Measurements from ENCODE around the gene MYO5B.

Gene MYO5B

DNA sequence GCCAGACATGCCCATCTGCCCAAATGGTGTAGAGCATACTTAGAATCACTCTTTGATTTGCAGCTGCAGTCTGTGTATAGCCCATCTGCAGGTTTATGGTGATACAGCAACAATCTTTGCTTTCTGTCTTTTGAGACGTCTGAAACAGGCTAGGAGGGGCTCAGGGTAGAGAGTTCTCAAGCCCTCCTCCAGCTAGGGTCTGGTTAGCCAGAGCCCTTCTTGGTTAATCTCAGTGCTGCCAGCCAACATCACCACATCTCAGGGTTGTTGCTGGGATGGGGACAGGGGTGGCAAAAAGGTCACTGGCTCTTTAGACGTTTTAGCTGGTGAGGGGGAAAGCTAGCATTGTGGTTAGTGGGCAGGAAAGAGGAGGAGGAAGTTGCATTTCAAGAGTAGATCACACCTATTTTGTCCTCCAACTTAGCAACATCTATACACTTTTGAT lies 245.0 kb downstream of the MYO5B start:
- no peak for DNase-seq (ENCODE audit: low spot score)

GRCh38 chr18:49948975-49949374 lies 246.0 kb downstream of the MYO5B start:
- H3K36me3 ChIP-seq (replicated peaks in 1 of 2; ENCODE audit: control insufficient read depth in 2 of 2, insufficient read depth in 2 of 2, low read length in 2 of 2), result no peaks in the 10 kb centered on the region
- H3K27ac ChIP-seq (replicated peaks; ENCODE audit: low read length), result no peak overlapping the region
- H3K9ac ChIP-seq (ENCODE audit: low read depth, low read length, poor library complexity), result no peak overlapping the region
- H3K4ac ChIP-seq (ENCODE audit: low read length), result no peak overlapping the region
- H3K18ac ChIP-seq (ENCODE audit: low read length), result no peak overlapping the region
- H4K8ac ChIP-seq (ENCODE audit: low read depth, low read length), result no peak overlapping the region
- peaks cover 0 to 4% of the 10 kb centered on the region in 2 donors for H3K4me1 ChIP-seq (ENCODE audit: control insufficient read depth in 2 of 2, insufficient read depth in 1 of 2, low read depth in 1 of 2, low read length in 2 of 2)
- DNase-seq (ENCODE audit: low spot score), result no peak
- H3K4me3 ChIP-seq (ENCODE audit: low read length in 2 of 2), result no peak overlapping the region
- no peak overlapping the region for H2AFZ ChIP-seq (ENCODE audit: low read length)
- no peak overlapping the region for H3K23ac ChIP-seq (ENCODE audit: low read depth, low read length, poor library complexity)
- H2BK120ac ChIP-seq (ENCODE audit: low read depth, low read length), result no peak overlapping the region
- no peak overlapping the region for H2BK12ac ChIP-seq (ENCODE audit: low read length)
- WGBS, 2 donors (ENCODE audit: extremely low coverage in 2 of 2, insufficient read length in 2 of 2, insufficient replicate concordance in 1 of 2), result no CpG with 5 or more reads among the region's 1 CpG
- H2AK5ac ChIP-seq (ENCODE audit: low read depth, low read length), result no peak overlapping the region
- no peak overlapping the region for H4K91ac ChIP-seq (ENCODE audit: low read depth, low read length, poor library complexity)
- H3K27me3 ChIP-seq (ENCODE audit: control insufficient read depth in 3 of 3, insufficient read depth in 3 of 3, low read depth in 1 of 3, low read length in 3 of 3), result peaks cover 0 to 14% (median 0%) of the 10 kb centered on the region in 3 experiments
- H3K9me3 ChIP-seq (replicated peaks in 1 of 2; ENCODE audit: control insufficient read depth in 2 of 2, insufficient read depth in 1 of 2, low read depth in 1 of 2, low read length in 2 of 2), result peaks cover 0 to 3% of the 10 kb centered on the region in 2 donors
- H2BK5ac ChIP-seq (ENCODE audit: low read length), result no peak overlapping the region
- H3K4me2 ChIP-seq (ENCODE audit: insufficient read depth, low read length, poor library complexity, severe bottlenecking), result no peak overlapping the region
- no peak overlapping the region for H3K14ac ChIP-seq (ENCODE audit: low read length)
- no peak overlapping the region for H2BK15ac ChIP-seq (ENCODE audit: low read length)
- H3K79me1 ChIP-seq (ENCODE audit: low read depth, low read length), result no peaks in the 10 kb centered on the region

More for the DNA sequence above, 245.0 kb downstream of the MYO5B start:
- no peaks in the 10 kb centered on the region for H3K36me3 ChIP-seq (replicated peaks in 1 of 2; ENCODE audit: control insufficient read depth in 2 of 2, insufficient read depth in 2 of 2, low read length in 2 of 2)
- H3K27me3 ChIP-seq (ENCODE audit: control insufficient read depth in 3 of 3, insufficient read depth in 3 of 3, low read depth in 1 of 3, low read length in 3 of 3), result peaks cover 0 to 14% (median 0%) of the 10 kb centered on the region in 3 experiments
- H2BK120ac ChIP-seq (ENCODE audit: low read depth, low read length), result no peak overlapping the region
- H2AFZ ChIP-seq (ENCODE audit: low read length), result no peak overlapping the region
- H3K4ac ChIP-seq (ENCODE audit: low read length), result no peak overlapping the region
- no peaks in the 10 kb centered on the region for H3K79me1 ChIP-seq (ENCODE audit: low read depth, low read length)
- H2AK5ac ChIP-seq (ENCODE audit: low read depth, low read length), result no peak overlapping the region
- H3K9ac ChIP-seq (ENCODE audit: low read depth, low read length, poor library complexity), result no peak overlapping the region
- H3K4me1 ChIP-seq (ENCODE audit: control insufficient read depth in 2 of 2, insufficient read depth in 1 of 2, low read depth in 1 of 2, low read length in 2 of 2), result peaks cover 0 to 4% of the 10 kb centered on the region in 2 donors
- H4K91ac ChIP-seq (ENCODE audit: low read depth, low read length, poor library complexity), result no peak overlapping the region
- no peak overlapping the region for H3K18ac ChIP-seq (ENCODE audit: low read length)
- no peak overlapping the region for H3K4me2 ChIP-seq (ENCODE audit: insufficient read depth, low read length, poor library complexity, severe bottlenecking)
- no peak overlapping the region for H3K14ac ChIP-seq (ENCODE audit: low read length)
- no peak overlapping the region for H4K8ac ChIP-seq (ENCODE audit: low read depth, low read length)
- no CpG with 5 or more reads among the region's 2 CpGs for WGBS, 2 donors (ENCODE audit: extremely low coverage in 2 of 2, insufficient read length in 2 of 2, insufficient replicate concordance in 1 of 2)
- H2BK5ac ChIP-seq (ENCODE audit: low read length), result no peak overlapping the region
- peaks cover 0 to 3% of the 10 kb centered on the region in 2 donors for H3K9me3 ChIP-seq (replicated peaks in 1 of 2; ENCODE audit: control insufficient read depth in 2 of 2, insufficient read depth in 1 of 2, low read depth in 1 of 2, low read length in 2 of 2)
- no peak overlapping the region for H3K23ac ChIP-seq (ENCODE audit: low read depth, low read length, poor library complexity)
- no peak overlapping the region for H3K27ac ChIP-seq (replicated peaks; ENCODE audit: low read length)
- H3K4me3 ChIP-seq (ENCODE audit: low read length in 2 of 2), result no peak overlapping the region
- H2BK15ac ChIP-seq (ENCODE audit: low read length), result no peak overlapping the region
- H2BK12ac ChIP-seq (ENCODE audit: low read length), result no peak overlapping the region

DNA sequence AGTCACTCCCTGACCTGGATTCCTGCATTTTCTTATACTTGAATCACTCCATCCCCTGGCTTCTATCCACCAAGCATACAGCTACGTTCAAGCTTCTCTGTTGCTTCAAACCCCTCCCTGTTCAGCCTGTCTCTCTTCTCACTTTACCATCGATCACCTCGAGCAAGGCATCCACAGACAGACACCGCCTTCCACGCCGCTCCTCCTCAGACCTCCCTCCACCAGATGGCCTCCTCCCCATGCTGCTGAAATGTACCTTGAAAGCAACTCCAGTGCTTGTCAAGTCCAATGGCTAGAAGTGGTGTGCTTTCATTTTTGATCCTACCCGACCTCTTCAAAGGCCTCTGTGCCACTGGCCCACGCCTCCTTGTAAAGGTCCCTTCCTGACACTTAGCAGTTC lies 250.3 kb downstream of the MYO5B start:
- Histone ChIP-seq H2BK5ac (ENCODE audit: low read length) (no peak overlapping the region), H3K27me3 (ENCODE audit: control insufficient read depth in 3 of 3, insufficient read depth in 3 of 3, low read depth in 1 of 3, low read length in 3 of 3) (no peaks in the 10 kb centered on the region), H2AFZ (ENCODE audit: low read length) (no peak overlapping the region), H3K27ac (replicated peaks; ENCODE audit: low read length) (no peak overlapping the region), H3K36me3 (replicated peaks in 1 of 2; ENCODE audit: control insufficient read depth in 2 of 2, insufficient read depth in 2 of 2, low read length in 2 of 2) (no peaks in the 10 kb centered on the region), H4K8ac (ENCODE audit: low read depth, low read length) (no peak overlapping the region), H3K79me1 (ENCODE audit: low read depth, low read length) (no peaks in the 10 kb centered on the region), H3K4me2 (ENCODE audit: insufficient read depth, low read length, poor library complexity, severe bottlenecking) (no peak overlapping the region), H2BK12ac (ENCODE audit: low read length) (no peak overlapping the region), H4K91ac (ENCODE audit: low read depth, low read length, poor library complexity) (no peak overlapping the region), H3K4ac (ENCODE audit: low read length) (no peak overlapping the region), H3K9ac (ENCODE audit: low read depth, low read length, poor library complexity) (no peak overlapping the region), H2BK15ac (ENCODE audit: low read length) (no peak overlapping the region), H3K9me3 (replicated peaks in 1 of 2; ENCODE audit: control insufficient read depth in 2 of 2, insufficient read depth in 1 of 2, low read depth in 1 of 2, low read length in 2 of 2) (no peaks in the 10 kb centered on the region), H3K18ac (ENCODE audit: low read length) (no peak overlapping the region), H2AK5ac (ENCODE audit: low read depth, low read length) (no peak overlapping the region), H3K23ac (ENCODE audit: low read depth, low read length, poor library complexity) (no peak overlapping the region), H2BK120ac (ENCODE audit: low read depth, low read length) (no peak overlapping the region), H3K4me3 (ENCODE audit: low read length in 2 of 2) (no peak overlapping the region), H3K4me1 (ENCODE audit: control insufficient read depth in 2 of 2, insufficient read depth in 1 of 2, low read depth in 1 of 2, low read length in 2 of 2) (peaks cover 0 to 1% of the 10 kb centered on the region in 2 donors), H3K14ac (ENCODE audit: low read length) (no peak overlapping the region)
- no peak for DNase-seq (ENCODE audit: low spot score)
- WGBS, 2 donors (ENCODE audit: extremely low coverage in 2 of 2, insufficient read length in 2 of 2, insufficient replicate concordance in 1 of 2), result no CpG with 5 or more reads among the region's 8 CpGs

DNA sequence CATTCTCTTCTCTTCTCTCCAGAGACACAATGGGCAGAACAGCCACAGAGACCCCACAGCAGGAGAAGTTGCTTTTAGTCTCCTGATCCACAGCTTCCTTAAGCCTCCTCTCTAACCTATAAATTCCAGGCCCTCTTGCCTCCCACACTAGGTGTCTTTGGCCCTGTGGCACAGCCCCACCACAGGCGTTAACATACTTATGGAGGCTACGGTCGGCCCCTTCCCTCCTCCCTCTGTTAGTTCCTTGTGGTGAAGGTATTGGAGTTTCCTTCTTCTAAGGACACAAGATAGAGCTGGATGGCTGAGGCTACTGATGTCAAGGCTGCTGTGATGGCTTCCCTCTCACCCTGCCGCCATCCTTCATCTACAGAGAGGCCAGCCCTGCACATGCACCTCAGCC lies 258.1 kb downstream of the MYO5B start:
- Histone ChIP-seq H3K4me1 (ENCODE audit: control insufficient read depth in 2 of 2, insufficient read depth in 1 of 2, low read depth in 1 of 2, low read length in 2 of 2) (no peaks in the 10 kb centered on the region), H2BK5ac (ENCODE audit: low read length) (no peak overlapping the region), H3K14ac (ENCODE audit: low read length) (no peak overlapping the region), H3K4me2 (ENCODE audit: insufficient read depth, low read length, poor library complexity, severe bottlenecking) (no peak overlapping the region), H2BK15ac (ENCODE audit: low read length) (no peak overlapping the region), H3K79me1 (ENCODE audit: low read depth, low read length) (no peaks in the 10 kb centered on the region), H3K18ac (ENCODE audit: low read length) (no peak overlapping the region), H3K4me3 (ENCODE audit: low read length in 2 of 2) (no peak overlapping the region), H4K8ac (ENCODE audit: low read depth, low read length) (no peak overlapping the region), H3K23ac (ENCODE audit: low read depth, low read length, poor library complexity) (no peak overlapping the region), H2AK5ac (ENCODE audit: low read depth, low read length) (no peak overlapping the region), H3K9me3 (replicated peaks in 1 of 2; ENCODE audit: control insufficient read depth in 2 of 2, insufficient read depth in 1 of 2, low read depth in 1 of 2, low read length in 2 of 2) (no peaks in the 10 kb centered on the region), H2AFZ (ENCODE audit: low read length) (no peak overlapping the region), H3K4ac (ENCODE audit: low read length) (no peak overlapping the region), H3K27ac (replicated peaks; ENCODE audit: low read length) (no peak overlapping the region), H3K36me3 (replicated peaks in 1 of 2; ENCODE audit: control insufficient read depth in 2 of 2, insufficient read depth in 2 of 2, low read length in 2 of 2) (no peaks in the 10 kb centered on the region), H2BK12ac (ENCODE audit: low read length) (no peak overlapping the region), H4K91ac (ENCODE audit: low read depth, low read length, poor library complexity) (no peak overlapping the region), H2BK120ac (ENCODE audit: low read depth, low read length) (no peak overlapping the region), H3K9ac (ENCODE audit: low read depth, low read length, poor library complexity) (no peak overlapping the region), H3K27me3 (ENCODE audit: control insufficient read depth in 3 of 3, insufficient read depth in 3 of 3, low read depth in 1 of 3, low read length in 3 of 3) (peaks cover 0 to 3% (median 0%) of the 10 kb centered on the region in 3 experiments)
- WGBS, 2 donors (ENCODE audit: extremely low coverage in 2 of 2, insufficient read length in 2 of 2, insufficient replicate concordance in 1 of 2), result no CpG with 5 or more reads among the region's 4 CpGs
- no peak for DNase-seq (ENCODE audit: low spot score)
